ENCODE measurements around the gene SH2D6.
"Not testable (repeated sequence)": the region's sequence is repeated elsewhere in the genome, so short reads cannot be mapped to it uniquely, and the experiment has no call there.

SH2D6 gene

DNA sequence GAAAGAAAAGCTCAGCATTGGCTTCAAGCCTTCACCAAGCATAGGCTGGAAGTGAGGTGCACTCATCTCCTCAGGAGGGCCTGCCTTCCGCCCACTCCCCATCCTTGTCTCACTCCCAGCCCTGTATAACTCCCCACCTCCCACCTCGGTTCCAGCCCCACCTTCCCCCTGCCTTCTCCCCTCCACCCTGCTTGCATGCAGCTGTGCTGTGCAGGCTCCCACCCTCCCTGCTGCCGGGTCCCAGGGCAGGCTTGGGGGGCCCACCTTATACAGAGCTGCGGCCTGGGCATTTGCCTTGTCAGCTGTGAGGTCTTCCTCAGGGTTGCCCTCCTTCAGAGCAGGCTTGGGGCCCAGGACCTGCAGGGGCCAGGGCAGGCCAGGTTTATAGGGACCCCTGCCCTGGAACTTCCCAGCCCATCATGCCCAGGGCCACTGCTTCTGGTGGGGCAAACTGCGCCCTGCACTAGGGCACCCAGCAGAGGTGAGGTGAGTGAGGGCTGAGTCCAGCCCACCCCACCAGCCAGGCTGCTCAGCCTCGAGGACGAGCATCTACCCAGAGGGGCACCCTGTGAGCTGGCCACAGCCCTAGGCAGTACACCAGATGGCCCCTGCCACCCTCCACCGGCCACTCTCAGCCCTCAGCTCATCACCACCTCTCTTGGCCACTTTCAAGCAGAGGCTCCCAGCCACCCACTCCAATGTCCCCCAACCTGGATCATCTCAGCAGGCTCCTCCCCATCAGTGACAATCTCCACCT is 19.9 kb upstream of the SH2D6 start:
- DNase-seq, result no peak

- DNase-seq, result no peak
Observed at GRCh38 chr2:85399183-85399455, 19.4 kb upstream of the SH2D6 start.

- DNase-seq, result no peak
Observed at GRCh38 chr2:85400023-85400422, 18.5 kb upstream of the SH2D6 start.

DNA sequence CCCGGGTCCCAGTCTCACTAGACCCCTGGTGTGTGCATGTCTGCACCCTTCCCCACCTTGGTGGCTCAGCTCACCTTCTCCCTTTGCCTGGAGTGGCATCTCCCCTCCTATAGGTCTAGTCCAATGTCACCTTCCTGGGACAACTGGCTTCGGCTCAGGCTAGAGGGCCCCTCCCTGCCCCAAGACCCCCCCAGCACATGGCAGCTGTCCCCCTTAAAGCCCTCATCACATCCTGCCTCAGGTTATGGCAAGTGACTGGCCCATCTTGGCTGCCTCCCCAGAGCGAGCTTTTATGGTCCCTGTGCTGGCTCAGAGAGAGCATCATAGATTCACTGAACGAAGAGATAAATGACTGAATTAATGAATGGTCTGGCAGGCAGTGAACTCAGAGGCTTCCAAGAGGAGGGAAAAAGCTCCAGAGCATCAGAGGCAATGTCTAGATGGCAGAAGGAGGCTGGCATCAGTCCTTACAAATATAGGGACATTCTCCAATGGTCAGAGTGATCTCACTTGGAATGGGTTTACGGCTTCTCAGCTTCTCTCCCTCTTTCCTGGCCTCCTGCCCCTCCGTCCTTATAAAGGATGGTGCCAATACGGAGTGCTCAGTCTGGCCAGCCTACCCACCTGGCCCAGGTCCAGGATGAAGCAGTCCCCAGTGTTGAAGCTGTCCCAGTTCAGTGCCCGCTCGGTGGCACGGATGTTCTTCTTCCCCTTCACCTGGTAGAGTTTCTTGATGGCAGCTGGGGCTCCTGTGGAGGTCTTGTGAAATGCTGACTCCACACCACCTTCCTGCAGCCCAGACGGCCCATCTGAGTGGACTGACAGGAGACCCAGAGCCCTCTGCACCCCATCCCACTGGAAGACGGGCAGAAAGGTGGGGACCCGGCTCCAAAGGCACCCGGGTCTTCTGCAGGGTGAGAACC is 17.7 kb upstream of the SH2D6 start:
- DNase-seq, result no peak

DNA sequence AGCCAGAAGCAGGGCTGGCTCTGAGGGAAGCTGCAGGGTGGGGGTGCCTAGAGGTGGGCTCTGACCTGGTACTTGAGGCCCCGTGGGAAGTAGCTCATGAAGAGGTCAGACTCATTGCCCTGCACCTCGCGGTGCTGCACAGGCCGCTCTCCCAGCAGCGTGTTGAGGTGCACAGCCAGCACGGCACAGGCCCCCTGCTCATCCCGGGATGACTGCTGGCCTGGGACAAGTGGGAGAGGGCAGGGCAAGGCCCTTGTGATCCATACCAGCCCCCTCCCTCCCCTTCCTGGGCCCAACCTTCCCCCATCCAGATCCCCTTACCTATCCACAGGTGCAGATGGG is 17.1 kb upstream of the SH2D6 start:
- no peak for DNase-seq

- no peak for DNase-seq
Observed at GRCh38 chr2:85401844-85402243, 16.7 kb upstream of the SH2D6 start.

DNA sequence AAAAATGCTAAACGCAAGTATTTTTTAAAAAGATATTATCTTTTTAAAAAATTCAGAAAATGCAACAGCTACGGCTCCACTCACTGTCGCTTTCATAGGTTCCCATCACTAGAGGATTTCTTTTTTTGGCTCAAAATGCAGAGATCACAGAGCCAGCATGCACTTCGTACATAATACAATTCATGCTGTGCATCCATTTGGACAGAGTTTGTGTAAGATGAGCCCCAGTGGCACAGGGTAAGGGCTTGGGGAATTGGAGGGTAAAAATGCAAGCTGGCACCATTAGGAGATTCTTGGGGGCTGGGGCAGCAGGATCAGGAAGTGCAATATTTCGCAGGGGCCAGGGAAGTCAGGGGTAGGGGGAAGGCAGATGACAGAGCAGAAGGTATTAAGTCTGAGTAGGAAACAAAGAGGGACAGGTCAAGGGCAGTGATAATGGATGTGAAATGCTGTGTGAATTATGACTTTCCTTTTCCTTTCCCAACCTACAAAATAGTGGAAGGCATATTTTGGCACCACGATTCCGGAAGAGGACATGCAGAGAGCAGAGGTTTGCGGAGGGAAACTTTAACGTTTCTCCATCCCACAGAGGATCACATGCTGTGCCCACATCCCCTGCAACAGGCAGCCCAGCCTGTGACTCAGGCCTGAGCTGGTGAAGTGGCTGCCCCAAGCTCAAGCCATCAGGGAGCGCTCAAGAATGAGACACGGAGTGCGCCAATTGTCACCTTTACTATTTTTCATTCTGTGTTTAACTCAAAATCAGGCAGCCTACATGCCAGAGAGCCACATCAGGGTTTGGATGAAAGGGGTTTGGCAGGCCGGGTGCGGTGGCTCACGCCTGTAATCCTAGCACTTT is 13.1 kb upstream of the SH2D6 start:
- no peak for DNase-seq

DNA sequence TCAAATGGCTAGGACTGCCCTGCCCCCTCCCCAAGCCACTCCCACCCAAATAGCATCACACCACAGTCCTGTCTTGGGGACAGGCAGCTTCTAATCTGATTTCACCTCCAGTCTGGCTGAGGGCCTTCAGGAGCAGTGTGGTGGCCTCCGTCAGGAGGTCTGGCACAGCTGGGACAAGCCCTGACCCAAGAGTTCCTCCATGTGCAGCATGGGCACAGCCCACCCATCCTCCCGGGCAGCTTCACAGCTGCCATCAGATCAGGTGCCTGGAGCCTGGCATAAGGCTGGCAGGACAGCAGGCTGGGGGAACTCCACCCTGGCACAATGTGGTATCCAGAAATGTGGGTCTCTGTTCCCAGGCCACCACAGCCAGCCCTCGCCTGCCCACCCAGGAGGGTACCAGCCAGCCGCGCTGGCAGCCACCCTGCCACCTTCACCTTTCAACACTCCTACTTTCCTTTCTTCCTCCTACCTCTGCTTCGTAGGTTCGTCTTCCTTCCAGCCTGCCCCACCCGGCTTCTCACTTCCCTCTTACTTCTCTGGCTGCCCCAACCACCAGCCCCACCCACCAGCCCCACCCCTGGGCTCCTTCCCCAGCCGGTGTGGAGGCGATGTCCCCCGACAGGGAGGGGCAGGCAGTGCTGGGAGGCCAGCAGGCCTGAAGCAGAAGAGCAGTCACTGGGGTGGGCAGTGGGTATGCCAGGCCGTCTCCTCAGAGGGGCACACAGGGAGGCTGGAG is 8.5 kb upstream of the SH2D6 start, which contains the start of gene CAPG:
Gene CAPG (minus strand): TSS at position 522 of the 739 bp plus-strand sequence. CDS start 8,221 bp downstream, outside the sequence.
- DNase-seq, result no peak

DNA sequence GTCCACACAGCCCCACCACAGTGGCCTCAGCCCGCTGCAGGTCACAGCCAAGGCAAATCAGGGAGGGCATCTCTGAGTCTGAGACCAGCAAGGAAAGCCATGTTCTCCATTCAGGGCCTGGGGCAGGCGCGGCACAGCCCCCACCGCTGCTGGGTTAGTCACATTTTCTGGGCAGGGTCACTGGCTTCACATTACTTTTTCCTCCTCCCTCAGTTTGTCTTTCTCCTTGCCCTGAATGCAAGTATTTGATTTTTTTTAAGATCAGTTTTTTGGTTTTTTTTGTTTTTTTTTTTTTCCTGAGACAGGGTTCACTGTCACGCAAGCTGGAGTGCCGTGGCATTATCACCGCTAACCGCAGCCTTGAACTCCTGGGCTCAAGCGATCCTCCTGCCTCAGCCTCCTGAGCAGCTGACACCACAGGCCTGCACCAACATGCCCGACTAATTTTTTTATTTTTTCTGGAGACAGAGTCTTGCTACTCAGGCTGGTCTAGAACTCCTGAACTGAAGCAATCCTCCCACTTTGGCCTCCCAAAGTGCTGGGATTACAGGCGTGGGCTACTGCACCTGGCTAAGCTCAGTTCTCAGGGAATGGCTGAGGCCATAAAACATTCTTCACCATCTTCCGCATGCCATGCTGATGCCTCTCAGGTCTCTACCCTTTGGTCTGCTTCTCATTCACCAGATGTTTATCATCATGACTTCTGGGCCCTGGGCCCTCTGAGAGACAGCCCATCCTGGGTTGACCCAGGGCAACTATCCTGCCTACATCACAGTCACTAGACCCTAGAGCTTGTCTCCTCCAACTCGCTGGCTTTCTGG is 7.7 kb upstream of the SH2D6 start:
- no peak for DNase-seq

DNA sequence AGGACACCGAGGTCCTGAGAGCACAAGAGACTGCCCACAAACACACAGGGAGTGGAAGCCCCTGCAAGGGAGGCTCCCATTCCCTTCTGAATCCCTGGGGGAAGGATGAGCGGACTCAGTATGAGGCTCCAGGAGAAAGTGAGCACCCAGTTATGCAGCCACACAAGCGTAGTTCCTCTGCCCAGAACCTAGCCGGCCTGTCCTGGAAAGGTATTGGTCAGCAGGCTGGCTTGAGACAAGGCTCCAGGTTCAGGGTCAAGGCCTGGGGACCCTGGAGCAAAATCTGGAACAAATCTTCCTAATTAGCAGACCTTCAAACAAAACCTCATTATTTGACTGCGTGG is 7.1 kb upstream of the SH2D6 start:
- DNase-seq, result no peak

GRCh38 chr2:85413592-85414420 is 4.7 kb upstream of the SH2D6 start:
- peak; percentile 17 for DNase-seq

- not testable (repeated sequence) for DNase-seq
Observed at GRCh38 chr2:85414421-85414759, 4.1 kb upstream of the SH2D6 start.

- no peak for DNase-seq
Observed at GRCh38 chr2:85414761-85415553, 3.6 kb upstream of the SH2D6 start.

- no peak for DNase-seq
Observed at GRCh38 chr2:85415980-85416650, 2.4 kb upstream of the SH2D6 start.

DNA sequence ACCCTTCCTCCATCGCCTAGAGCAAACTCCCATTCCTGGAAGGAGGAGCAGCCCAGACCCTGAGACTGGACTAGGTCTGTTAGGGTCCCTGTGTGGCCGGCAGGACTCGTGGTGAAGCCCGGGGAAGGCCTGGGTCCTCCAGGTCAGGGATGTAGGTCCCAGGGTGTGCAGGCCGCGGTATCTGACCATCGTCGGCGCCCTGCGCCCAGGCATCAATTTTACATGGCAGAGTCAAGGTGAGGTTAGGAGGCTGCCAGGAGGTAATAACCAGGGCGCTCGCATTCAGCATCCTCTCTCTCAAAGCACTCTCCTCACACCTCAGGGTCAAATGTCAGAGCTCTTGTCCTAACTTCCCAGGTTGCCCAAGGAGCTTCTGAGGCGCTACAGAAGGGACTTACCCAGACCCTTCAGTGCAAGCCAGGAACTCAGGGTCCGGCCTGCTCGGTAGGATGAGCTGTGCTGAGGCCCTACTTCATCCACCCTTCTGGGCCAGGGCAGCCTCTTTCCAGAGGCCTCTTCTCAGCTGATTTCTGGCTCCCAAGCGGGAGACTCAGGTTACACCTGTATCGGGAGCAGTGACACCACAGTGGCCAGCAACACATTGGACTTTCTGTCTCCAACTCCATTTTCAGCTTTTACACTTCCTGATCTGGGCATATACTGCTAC is 628 bp downstream of the SH2D6 start:
- DNase-seq, result no peak

DNA sequence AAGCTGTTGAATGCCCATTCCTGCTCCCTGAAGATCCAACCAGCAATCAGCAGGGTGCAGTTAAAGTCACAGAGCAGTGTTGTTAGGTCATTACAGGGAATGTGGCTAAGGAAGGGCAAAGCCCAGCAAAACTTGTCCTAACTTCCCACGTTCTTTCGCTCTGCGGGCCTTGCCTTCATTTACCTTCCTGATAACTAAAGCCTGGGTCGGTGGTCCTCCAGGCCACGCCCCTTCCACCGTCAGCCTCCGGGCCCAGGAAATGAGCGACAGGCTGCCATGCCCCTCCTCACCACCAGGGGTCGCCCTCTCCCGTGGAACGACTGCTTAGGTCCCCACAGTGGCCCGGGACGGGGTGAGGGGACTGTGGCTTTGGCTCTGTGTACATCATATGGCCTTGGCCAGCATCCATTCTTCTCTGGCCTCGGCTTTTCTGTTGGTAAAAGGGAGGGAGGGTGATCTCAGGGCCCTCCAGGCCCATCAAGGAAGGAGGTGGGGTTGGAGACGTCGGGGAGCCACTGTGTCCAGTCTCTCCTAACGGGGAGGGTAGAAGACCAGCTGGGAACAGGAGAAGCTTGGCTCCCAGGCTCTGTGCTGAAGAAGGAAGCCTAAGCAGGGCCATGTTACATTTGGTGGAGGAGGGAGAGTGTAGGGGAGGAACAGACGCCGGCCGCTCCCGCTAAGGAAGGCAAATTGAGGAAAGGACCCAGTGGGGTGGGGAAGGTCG is 2.2 kb downstream of the SH2D6 start:
- peak; percentile 66 for DNase-seq

GRCh38 chr2:85421260-85422071 is 3.0 kb downstream of the SH2D6 start:
- peak; percentile 89 for DNase-seq

Measured in HCEC 1CT (cell line).